Measurements from ENCODE around the gene P2RX5. TPM values are rescaled to one million over a fixed set of nuclear protein-coding genes. Genes with fewer than 3 reads are reported as not detected.

Gene P2RX5
- total and polyA plus RNA-seq, 12 donors: 0.25 to 2.8 (median 0.99) TPM

- H3K4me3 ChIP-seq: peak overlapping the region; percentile 73 to 92 (median 86)
- intact Hi-C loops (cut with DNase I): no loop called here
- WGBS, 4 donors: 1 to 9% (median 3%) methylated on average over 3 to 31 of the region's 31 CpGs
- H3K36me3 ChIP-seq (replicated peaks in 1 of 2): no peaks in the 10 kb centered on the region
- peaks cover 19 to 31% of the 10 kb centered on the region in 2 donors for H3K4me1 ChIP-seq (replicated peaks in 1 of 2)
- no peaks in the 10 kb centered on the region for H3K27me3 ChIP-seq
- H3K9me3 ChIP-seq (replicated peaks in 1 of 3): no peaks in the 10 kb centered on the region
- peak overlapping the region; percentile 85 to 96 (median 94) for H3K27ac ChIP-seq
- TF ChIP-seq CTCF (IDR thresholded peaks at IDR 0.05) (no peak), POLR2A (IDR thresholded peaks at IDR 0.05) (no peak)
- DNase-seq: no peak
Measured at GRCh38 chr17:3636908-3637373, 59.0 kb downstream of the P2RX5 start.

GRCh38 chr17:3636154-3636907 lies 59.6 kb downstream of the P2RX5 start, which contains the start of the genes CTNS and SHPK:
Gene CTNS, plus strand, starts transcription at chr17:3636760. Its CDS starts 3,447 bp downstream, at chr17:3640207.
Gene SHPK, minus strand, starts transcription at chr17:3636250. Its CDS starts 31 bp downstream, at chr17:3636219.
- peak within 1 kb of the TSS; percentile 85 to 96 (median 94) for H3K27ac ChIP-seq
- 0 to 3% (median 1%) methylated on average over 8 to 68 of the region's 68 CpGs; no CpG with 5 or more reads in 1 of the 4 donors for WGBS, 4 donors
- H3K9me3 ChIP-seq (replicated peaks in 1 of 3): no peaks in the 10 kb centered on the region
- intact Hi-C loops (cut with DNase I): no loop called here
- no peaks in the 10 kb centered on the region for H3K27me3 ChIP-seq
- DNase-seq: peak; percentile 97 to 98 (median 97)
- H3K36me3 ChIP-seq (replicated peaks in 1 of 2): no peaks in the 10 kb centered on the region
- peak within 1 kb of the TSS; percentile 73 to 92 (median 86) for H3K4me3 ChIP-seq
- TF ChIP-seq CTCF (IDR thresholded peaks at IDR 0.05) (no peak), POLR2A (IDR thresholded peaks at IDR 0.05) (peak; percentile 60 to 86)
- H3K4me1 ChIP-seq (replicated peaks in 1 of 2): peaks cover 19 to 34% of the 10 kb centered on the region in 2 donors

- DNase-seq: peak in 1 of 7 donors; percentile 57
- intact Hi-C loops (cut with DNase I): no loop called here
Measured at GRCh38 chr17:3635474-3636153, 60.3 kb downstream of the P2RX5 start.

More at GRCh38 chr17:3635474-3636153, 60.3 kb downstream of the P2RX5 start:
- peaks cover 16 to 31% of the 10 kb centered on the region in 2 donors for H3K4me1 ChIP-seq (replicated peaks in 1 of 2)
- H3K36me3 ChIP-seq (replicated peaks in 1 of 2): no peaks in the 10 kb centered on the region
- no peaks in the 10 kb centered on the region for H3K9me3 ChIP-seq (replicated peaks in 1 of 3)
- no peaks in the 10 kb centered on the region for H3K27me3 ChIP-seq
- H3K27ac ChIP-seq: peak overlapping the region in 4 of 5 donors; percentile 85 to 96 (median 94)
- 21 to 51% (median 29%) methylated on average over 18 to 38 of the region's 38 CpGs for WGBS, 4 donors
- no peak for TF ChIP-seq CTCF (IDR thresholded peaks at IDR 0.05)
- TF ChIP-seq POLR2A (IDR thresholded peaks at IDR 0.05): no peak
- peak overlapping the region; percentile 73 to 84 (median 82) for H3K4me3 ChIP-seq

Data from adrenal gland (tissue), 12 donors.